Right kidney (tissue), 1 donor: ENCODE measurements around the gene OR5H2.

ENCODE experiments used
- DNase-seq: peaks from one replicate; pipeline ENCODE4 v3.0.0-alpha.2; 2016

OR5H2 gene

DNA sequence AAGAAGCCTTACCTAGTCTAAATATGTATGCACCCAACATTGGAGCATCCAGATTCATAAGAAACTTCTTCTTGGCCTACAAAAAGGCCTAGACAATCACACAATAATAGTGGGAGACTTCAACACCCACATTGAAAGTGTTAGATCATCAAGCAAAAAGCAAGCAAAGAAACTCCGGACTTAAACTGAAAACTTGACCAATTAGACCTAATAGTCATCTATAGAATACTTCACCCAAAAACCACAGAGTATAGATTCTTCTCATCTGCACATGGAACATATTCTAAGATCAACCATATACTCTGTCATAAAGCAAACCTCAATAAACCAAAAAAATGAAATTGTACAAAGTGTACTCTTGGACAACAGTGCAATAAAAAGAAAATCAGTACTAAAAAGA, 49.0 kb downstream of the OR5H2 start:
- no peak for DNase-seq
